ENCODE data around the gene PON1.

Gene PON1

GRCh38 chr7:95316588-95316987, 7.7 kb downstream of the PON1 start:
- DNase-seq: no peak

GRCh38 chr7:95312561-95312960, 11.8 kb downstream of the PON1 start:
- no peak for DNase-seq

GRCh38 chr7:95311389-95311788, 12.9 kb downstream of the PON1 start:
- no peak for DNase-seq

- no peak for DNase-seq
Observed at GRCh38 chr7:95309951-95310350, 14.4 kb downstream of the PON1 start.

- no peak for DNase-seq
Observed at GRCh38 chr7:95304990-95305389, 19.3 kb downstream of the PON1 start.

GRCh38 chr7:95303013-95303905, 21.1 kb downstream of the PON1 start:
- no peak for DNase-seq

GRCh38 chr7:95298091-95298490, 26.2 kb downstream of the PON1 start:
- no peak for DNase-seq

- no peak for DNase-seq
Observed at GRCh38 chr7:95297041-95297440, 27.3 kb downstream of the PON1 start.

GRCh38 chr7:95296456-95296855, 27.9 kb downstream of the PON1 start:
- no peak for DNase-seq

- no peak for DNase-seq
Observed at GRCh38 chr7:95295397-95295796, 28.9 kb downstream of the PON1 start.

- no peak for DNase-seq
Observed at GRCh38 chr7:95290166-95290830, 34.0 kb downstream of the PON1 start.

GRCh38 chr7:95286096-95286495, 38.2 kb downstream of the PON1 start:
- DNase-seq: no peak

GRCh38 chr7:95279417-95279816, 44.9 kb downstream of the PON1 start:
- no peak for DNase-seq

- no peak for DNase-seq
Observed at GRCh38 chr7:95276114-95276513, 48.2 kb downstream of the PON1 start.

GRCh38 chr7:95269640-95270039, 54.7 kb downstream of the PON1 start:
- no peak for DNase-seq

GRCh38 chr7:95267754-95268153, 56.6 kb downstream of the PON1 start:
- no peak for DNase-seq

- no peak for DNase-seq
Observed at GRCh38 chr7:95265634-95266033, 58.7 kb downstream of the PON1 start.

GRCh38 chr7:95264363-95264891, 59.9 kb downstream of the PON1 start:
- no peak for DNase-seq

- DNase-seq: no peak
Observed at GRCh38 chr7:95263785-95264362, 60.5 kb downstream of the PON1 start.

- no peak for DNase-seq
Observed at GRCh38 chr7:95262875-95263274, 61.5 kb downstream of the PON1 start.

GRCh38 chr7:95261895-95262415, 62.4 kb downstream of the PON1 start:
- DNase-seq: no peak

- no peak for DNase-seq
Observed at GRCh38 chr7:95255691-95256090, 68.6 kb downstream of the PON1 start.

GRCh38 chr7:95253986-95254385, 70.3 kb downstream of the PON1 start:
- no peak for DNase-seq

- DNase-seq: no peak
Observed at GRCh38 chr7:95251966-95252365, 72.4 kb downstream of the PON1 start.

Measured in activated T-cell treated with anti-CD3 and anti-CD28 coated beads for 4 hours (primary cell).